Effector memory CD8-positive, alpha-beta T cell (primary cell): ENCODE measurements around the gene ST6GALNAC6.
A peak's percentile ranks its signal among the peaks of the same experiment; 100 is the strongest.

Experiments
- ATAC-seq: fragments of 150-1000 bp; cut with Tn5 transposase; replicated peaks from 2 replicates; pipeline ENCODE4 v1.10.0; 2021; ENCODE audit warnings: mild to moderate bottlenecking, moderate library complexity
- DNase-seq, 3 experiments: peaks; one replicate each; pipeline ENCODE4 v3.0.0; 2021
- H3K27ac Mint-ChIP-seq, 2 donors: one replicate each; pipeline ENCODE4 v1.8.0; 2022; ENCODE audit warnings: mild to moderate bottlenecking in 2 of 2, mixed read lengths in 2 of 2, moderate library complexity in 2 of 2
- H3K27me3 Mint-ChIP-seq, 2 donors: one replicate each; pipeline ENCODE4 v1.8.0; 2022; ENCODE audit warnings: mixed read lengths in 2 of 2
- H3K36me3 Mint-ChIP-seq: one replicate; pipeline ENCODE4 v1.8.0; 2022; ENCODE audit warnings: mild to moderate bottlenecking, moderate library complexity, mixed read lengths; ENCODE audit not compliant: insufficient read depth
- H3K4me1 Mint-ChIP-seq, 2 donors: one replicate each; pipeline ENCODE4 v1.8.0; 2022; ENCODE audit warnings: low read depth in 2 of 2, mixed read lengths in 2 of 2
- H3K4me3 Mint-ChIP-seq, 2 donors: one replicate each; pipeline ENCODE4 v1.8.0; 2022; ENCODE audit warnings: mild to moderate bottlenecking in 2 of 2, mixed read lengths in 2 of 2, moderate library complexity in 2 of 2
- H3K9me3 Mint-ChIP-seq, 2 donors: one replicate each; pipeline ENCODE4 v1.8.0; 2022; ENCODE audit warnings: mixed read lengths in 2 of 2
- total RNA-seq, 9 experiments: gene quantifications; one replicate each; lab custom pipeline; 2026; lab: John Stamatoyannopoulos, UW

The ST6GALNAC6 gene
- 1.1 to 41.0 (median 6.0) reads per million in 9 experiments for total RNA-seq

- peak; percentile 52 to 64 (median 58) for DNase-seq
- H3K27me3 Mint-ChIP-seq, result no peaks in the 10 kb centered on the region
- H3K27ac Mint-ChIP-seq, result peak within 1 kb of the TSS; percentile 94
- peaks cover 26 to 40% of the 10 kb centered on the region in 2 donors for H3K4me1 Mint-ChIP-seq
- no peaks in the 10 kb centered on the region for H3K9me3 Mint-ChIP-seq
- peaks cover 45% of the 10 kb centered on the region for H3K36me3 Mint-ChIP-seq
- H3K4me3 Mint-ChIP-seq, result peak within 1 kb of the TSS; percentile 90 to 94
- peak; percentile 82 for ATAC-seq
Measured at GRCh38 chr9:127899128-127899943, at the start of gene ST6GALNAC6. ST6GALNAC6 (minus strand) TSS chr9:127899603; CDS start chr9:127897981, 1,622 bp downstream.

GRCh38 chr9:127947841-127948710, 48.7 kb upstream of the ST6GALNAC6 start:
- Mint-ChIP-seq H3K27ac (peak overlapping the region; percentile 60 to 82), H3K27me3 (no peaks in the 10 kb centered on the region), H3K4me1 (peaks cover 11 to 24% of the 10 kb centered on the region in 2 donors), H3K4me3 (no peak overlapping the region), H3K9me3 (no peaks in the 10 kb centered on the region), H3K36me3 (peaks cover 88% of the 10 kb centered on the region)
- DNase-seq (no peak), ATAC-seq (no peak)

- H3K36me3 Mint-ChIP-seq, result peaks cover 85% of the 10 kb centered on the region
- no peak for DNase-seq
- no peaks in the 10 kb centered on the region for H3K9me3 Mint-ChIP-seq
- peaks cover 15 to 26% of the 10 kb centered on the region in 2 donors for H3K4me1 Mint-ChIP-seq
- no peak for ATAC-seq
- H3K27ac Mint-ChIP-seq, result peak overlapping the region in 1 of 2 donors; percentile 60
- H3K27me3 Mint-ChIP-seq, result no peaks in the 10 kb centered on the region
- no peak overlapping the region for H3K4me3 Mint-ChIP-seq
Measured at GRCh38 chr9:127946728-127947127, 47.3 kb upstream of the ST6GALNAC6 start.

GRCh38 chr9:127945942-127946341, 46.5 kb upstream of the ST6GALNAC6 start:
- no peaks in the 10 kb centered on the region for H3K9me3 Mint-ChIP-seq
- H3K36me3 Mint-ChIP-seq, result peaks cover 80% of the 10 kb centered on the region
- no peaks in the 10 kb centered on the region for H3K27me3 Mint-ChIP-seq
- H3K4me1 Mint-ChIP-seq, result peaks cover 15 to 26% of the 10 kb centered on the region in 2 donors
- H3K4me3 Mint-ChIP-seq, result no peak overlapping the region
- ATAC-seq (no peak), DNase-seq (no peak)
- H3K27ac Mint-ChIP-seq, result peak overlapping the region; percentile 8 to 15

- ATAC-seq, result no peak
- H3K4me3 Mint-ChIP-seq, result no peak overlapping the region
- H3K27me3 Mint-ChIP-seq, result no peaks in the 10 kb centered on the region
- peaks cover 81% of the 10 kb centered on the region for H3K36me3 Mint-ChIP-seq
- peak overlapping the region in 1 of 2 donors; percentile 15 for H3K27ac Mint-ChIP-seq
- H3K4me1 Mint-ChIP-seq, result peaks cover 15 to 22% of the 10 kb centered on the region in 2 donors
- H3K9me3 Mint-ChIP-seq, result no peaks in the 10 kb centered on the region
- DNase-seq, result no peak
Measured at GRCh38 chr9:127945338-127945737, 45.9 kb upstream of the ST6GALNAC6 start.

- Mint-ChIP-seq H3K9me3 (no peaks in the 10 kb centered on the region), H3K36me3 (peaks cover 80% of the 10 kb centered on the region), H3K4me1 (peaks cover 13 to 20% of the 10 kb centered on the region in 2 donors), H3K4me3 (no peak overlapping the region), H3K27ac (peak overlapping the region in 1 of 2 donors; percentile 15), H3K27me3 (no peaks in the 10 kb centered on the region)
- no peak for ATAC-seq
- DNase-seq, result no peak
Measured at GRCh38 chr9:127944586-127945218, 45.3 kb upstream of the ST6GALNAC6 start.

GRCh38 chr9:127943731-127944144, 44.3 kb upstream of the ST6GALNAC6 start:
- H3K4me1 Mint-ChIP-seq, result peaks cover 12 to 19% of the 10 kb centered on the region in 2 donors
- peaks cover 81% of the 10 kb centered on the region for H3K36me3 Mint-ChIP-seq
- DNase-seq, result peak; percentile 59 to 69 (median 60)
- no peaks in the 10 kb centered on the region for H3K9me3 Mint-ChIP-seq
- peak; percentile 81 for ATAC-seq
- peak overlapping the region in 1 of 2 donors; percentile 19 for H3K4me3 Mint-ChIP-seq
- peak overlapping the region; percentile 1 to 15 for H3K27ac Mint-ChIP-seq
- H3K27me3 Mint-ChIP-seq, result no peaks in the 10 kb centered on the region

GRCh38 chr9:127943011-127943662, 43.7 kb upstream of the ST6GALNAC6 start:
- Mint-ChIP-seq H3K27me3 (no peaks in the 10 kb centered on the region), H3K27ac (peak overlapping the region; percentile 1 to 15), H3K4me1 (peaks cover 12 to 19% of the 10 kb centered on the region in 2 donors), H3K36me3 (peaks cover 80% of the 10 kb centered on the region), H3K9me3 (no peaks in the 10 kb centered on the region), H3K4me3 (peak overlapping the region in 1 of 2 donors; percentile 19)
- no peak for ATAC-seq
- no peak for DNase-seq

- Mint-ChIP-seq H3K36me3 (peaks cover 80% of the 10 kb centered on the region), H3K4me1 (peaks cover 14 to 19% of the 10 kb centered on the region in 2 donors), H3K27ac (peak overlapping the region; percentile 1 to 15), H3K4me3 (no peak overlapping the region), H3K27me3 (no peaks in the 10 kb centered on the region), H3K9me3 (no peaks in the 10 kb centered on the region)
- DNase-seq, result peak; percentile 40 to 56 (median 46)
- ATAC-seq, result peak; percentile 56
Measured at GRCh38 chr9:127942216-127943010, 43.0 kb upstream of the ST6GALNAC6 start.

GRCh38 chr9:127941961-127942215, 42.5 kb upstream of the ST6GALNAC6 start:
- H3K27ac Mint-ChIP-seq, result peak overlapping the region in 1 of 2 donors; percentile 55
- no peak for ATAC-seq
- no peaks in the 10 kb centered on the region for H3K27me3 Mint-ChIP-seq
- no peak for DNase-seq
- no peak overlapping the region for H3K4me3 Mint-ChIP-seq
- no peaks in the 10 kb centered on the region for H3K9me3 Mint-ChIP-seq
- peaks cover 18 to 24% of the 10 kb centered on the region in 2 donors for H3K4me1 Mint-ChIP-seq
- peaks cover 82% of the 10 kb centered on the region for H3K36me3 Mint-ChIP-seq

- Mint-ChIP-seq H3K4me1 (peaks cover 24 to 30% of the 10 kb centered on the region in 2 donors), H3K36me3 (peaks cover 81% of the 10 kb centered on the region), H3K9me3 (no peaks in the 10 kb centered on the region), H3K27ac (peak overlapping the region in 1 of 2 donors; percentile 55), H3K27me3 (no peaks in the 10 kb centered on the region), H3K4me3 (no peak overlapping the region)
- no peak for ATAC-seq
- DNase-seq, result no peak
Measured at GRCh38 chr9:127941062-127941960, 41.9 kb upstream of the ST6GALNAC6 start.
